Measurements from ENCODE around the gene PSMD5. TPM values are rescaled to one million over a fixed set of nuclear protein-coding genes. Genes with fewer than 3 reads are reported as not detected.

PSMD5 gene
- polyA plus RNA-seq, 1 donor (not counting 4 experiments of a cell fraction or from before 2014, with no cell fraction given): 55.2 TPM

DNA sequence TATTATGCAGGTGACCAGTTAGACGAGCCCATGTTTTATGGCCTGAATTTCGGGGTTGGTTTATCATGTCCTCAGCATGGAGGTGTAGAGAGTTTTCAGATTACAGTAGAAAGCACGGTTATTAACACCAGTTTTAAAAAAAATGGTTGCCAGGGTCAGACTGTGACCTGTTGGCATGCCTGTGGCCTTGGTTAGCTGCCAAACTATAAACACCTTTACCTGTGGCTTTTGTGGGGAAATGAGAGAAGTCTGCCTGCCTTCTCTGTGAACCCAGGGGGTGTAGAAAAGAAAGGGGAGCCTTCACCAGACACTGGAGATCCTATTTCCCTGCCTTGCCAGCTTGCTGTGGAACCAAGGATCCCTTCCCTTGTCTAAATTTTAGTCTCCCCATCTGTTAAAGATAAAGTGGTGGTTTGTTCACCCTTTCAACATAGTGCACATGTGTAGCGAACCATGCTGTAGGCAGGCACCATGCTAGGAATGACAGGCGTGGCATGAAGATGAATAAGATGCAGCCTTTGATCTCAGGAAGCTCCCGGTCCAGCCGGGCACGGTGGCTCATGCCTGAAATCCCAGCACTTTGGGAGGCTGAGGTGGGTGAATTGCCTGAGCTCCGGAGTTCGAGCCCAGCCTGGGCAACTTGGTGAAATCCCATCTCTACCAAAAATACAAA is 40.3 kb upstream of the PSMD5 start:
- H3K4me3 ChIP-seq (ENCODE audit: control insufficient read depth in 2 of 3, extremely low read depth in 1 of 3, insufficient read depth in 2 of 3, low read depth in 1 of 3, low read length in 3 of 3): no peak overlapping the region
- no peak overlapping the region for H3K27ac ChIP-seq (ENCODE audit: control insufficient read depth, insufficient read depth, low read length)
- H4K20me1 ChIP-seq (ENCODE audit: control insufficient read depth, extremely low read depth, insufficient read depth, low read length): no peaks in the 10 kb centered on the region
- H3K9me1 ChIP-seq (ENCODE audit: control insufficient read depth, extremely low read depth, insufficient read depth, low read length): no peaks in the 10 kb centered on the region
- dilution Hi-C loops (cut with MboI; ENCODE audit: extremely low pct_ligation_motif_present, low sequenced_read_pairs): no loop called here
- no peak overlapping the region for H3K4me2 ChIP-seq (ENCODE audit: control insufficient read depth, extremely low read depth, insufficient read depth, low read depth, low read length)
- H3K9me3 ChIP-seq (ENCODE audit: control insufficient read depth, low read depth, low read length): no peaks in the 10 kb centered on the region
- no peak for TF ChIP-seq EZH2 (IDR thresholded peaks at IDR 0.05; ENCODE audit: low read length)
- TF ChIP-seq, protein P1, sequence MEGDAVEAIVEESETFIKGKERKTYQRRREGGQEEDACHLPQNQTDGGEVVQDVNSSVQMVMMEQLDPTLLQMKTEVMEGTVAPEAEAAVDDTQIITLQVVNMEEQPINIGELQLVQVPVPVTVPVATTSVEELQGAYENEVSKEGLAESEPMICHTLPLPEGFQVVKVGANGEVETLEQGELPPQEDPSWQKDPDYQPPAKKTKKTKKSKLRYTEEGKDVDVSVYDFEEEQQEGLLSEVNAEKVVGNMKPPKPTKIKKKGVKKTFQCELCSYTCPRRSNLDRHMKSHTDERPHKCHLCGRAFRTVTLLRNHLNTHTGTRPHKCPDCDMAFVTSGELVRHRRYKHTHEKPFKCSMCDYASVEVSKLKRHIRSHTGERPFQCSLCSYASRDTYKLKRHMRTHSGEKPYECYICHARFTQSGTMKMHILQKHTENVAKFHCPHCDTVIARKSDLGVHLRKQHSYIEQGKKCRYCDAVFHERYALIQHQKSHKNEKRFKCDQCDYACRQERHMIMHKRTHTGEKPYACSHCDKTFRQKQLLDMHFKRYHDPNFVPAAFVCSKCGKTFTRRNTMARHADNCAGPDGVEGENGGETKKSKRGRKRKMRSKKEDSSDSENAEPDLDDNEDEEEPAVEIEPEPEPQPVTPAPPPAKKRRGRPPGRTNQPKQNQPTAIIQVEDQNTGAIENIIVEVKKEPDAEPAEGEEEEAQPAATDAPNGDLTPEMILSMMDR (optimal IDR thresholded peaks at IDR 0.05 in 1 of 3, IDR thresholded peaks at IDR 0.05 in 1 of 3, conservative IDR thresholded peaks at IDR 0.05 in 1 of 3; ENCODE audit: extremely low read depth in 1 of 3, insufficient read depth in 2 of 3, low read length in 3 of 3): no peak
- no peaks in the 10 kb centered on the region for H3K36me3 ChIP-seq (ENCODE audit: control insufficient read depth in 2 of 2, extremely low read depth in 1 of 2, insufficient read depth in 2 of 2, low read length in 2 of 2)
- peaks cover 4% of the 10 kb centered on the region for H3K27me3 ChIP-seq (ENCODE audit: control insufficient read depth, extremely low read depth, insufficient read depth, low read length)
- FAIRE-seq: no peak
- no peak overlapping the region for H2AFZ ChIP-seq (ENCODE audit: control insufficient read depth, low read length)
- H3K79me2 ChIP-seq (ENCODE audit: control insufficient read depth, insufficient read depth, low read length): no peaks in the 10 kb centered on the region
- no peak overlapping the region for H3K9ac ChIP-seq (ENCODE audit: control insufficient read depth, extremely low read depth, insufficient read depth, low read length)
- peaks cover under 1% of the 10 kb centered on the region for H3K4me1 ChIP-seq (ENCODE audit: control insufficient read depth, extremely low read depth, insufficient read depth, low read length)
- DNase-seq (ENCODE audit: low read depth, low spot score): no peak

- dilution Hi-C loops (cut with MboI; ENCODE audit: extremely low pct_ligation_motif_present, low sequenced_read_pairs): no loop called here
- no peak overlapping the region for H3K9ac ChIP-seq (ENCODE audit: control insufficient read depth, extremely low read depth, insufficient read depth, low read length)
- no peaks in the 10 kb centered on the region for H3K36me3 ChIP-seq (ENCODE audit: control insufficient read depth in 2 of 2, extremely low read depth in 1 of 2, insufficient read depth in 2 of 2, low read length in 2 of 2)
- no peaks in the 10 kb centered on the region for H4K20me1 ChIP-seq (ENCODE audit: control insufficient read depth, extremely low read depth, insufficient read depth, low read length)
- H2AFZ ChIP-seq (ENCODE audit: control insufficient read depth, low read length): no peak overlapping the region
- no peak for DNase-seq (ENCODE audit: low read depth, low spot score)
- peaks cover 17% of the 10 kb centered on the region for H3K4me1 ChIP-seq (ENCODE audit: control insufficient read depth, extremely low read depth, insufficient read depth, low read length)
- H3K9me1 ChIP-seq (ENCODE audit: control insufficient read depth, extremely low read depth, insufficient read depth, low read length): no peaks in the 10 kb centered on the region
- H3K27ac ChIP-seq (ENCODE audit: control insufficient read depth, insufficient read depth, low read length): no peak overlapping the region
- TF ChIP-seq, protein P1 (optimal IDR thresholded peaks at IDR 0.05 in 1 of 3, IDR thresholded peaks at IDR 0.05 in 1 of 3, conservative IDR thresholded peaks at IDR 0.05 in 1 of 3; ENCODE audit: extremely low read depth in 1 of 3, insufficient read depth in 2 of 3, low read length in 3 of 3): no peak
- FAIRE-seq: no peak
- no peak overlapping the region for H3K4me2 ChIP-seq (ENCODE audit: control insufficient read depth, extremely low read depth, insufficient read depth, low read depth, low read length)
- peaks cover 4% of the 10 kb centered on the region for H3K27me3 ChIP-seq (ENCODE audit: control insufficient read depth, extremely low read depth, insufficient read depth, low read length)
- H3K79me2 ChIP-seq (ENCODE audit: control insufficient read depth, insufficient read depth, low read length): no peaks in the 10 kb centered on the region
- H3K4me3 ChIP-seq (ENCODE audit: control insufficient read depth in 2 of 3, extremely low read depth in 1 of 3, insufficient read depth in 2 of 3, low read depth in 1 of 3, low read length in 3 of 3): no peak overlapping the region
- no peaks in the 10 kb centered on the region for H3K9me3 ChIP-seq (ENCODE audit: control insufficient read depth, low read depth, low read length)
Measured at GRCh38 chr9:120879446-120879845, 36.7 kb upstream of the PSMD5 start.
